Measurements from ENCODE around the gene CENPO.
A peak's percentile ranks its signal among the peaks of the same experiment; 100 is the strongest.

CENPO gene

DNA sequence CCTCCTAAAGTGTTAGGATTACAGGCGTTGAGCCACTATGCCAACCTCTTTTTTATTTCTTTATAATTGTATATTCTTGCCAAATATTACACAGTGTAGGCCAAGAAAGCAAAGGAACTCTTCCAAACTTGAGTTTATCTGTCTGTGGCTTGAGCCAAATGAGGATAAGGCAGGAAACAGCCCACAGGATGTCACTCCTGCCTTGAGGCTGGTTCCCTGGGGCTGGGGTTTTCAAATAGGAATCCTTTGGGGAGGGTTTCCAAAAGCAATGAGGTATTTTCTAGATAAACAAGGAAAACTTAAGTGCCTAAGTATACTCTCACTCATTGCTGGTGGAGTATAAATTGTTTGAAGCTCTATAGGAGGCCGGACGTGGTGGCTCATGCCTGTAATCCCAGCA lies 70.4 kb downstream of the CENPO start:
- no peak for TF ChIP-seq EP300 (IDR thresholded peaks at IDR 0.05; ENCODE audit: borderline replicate concordance)

DNA sequence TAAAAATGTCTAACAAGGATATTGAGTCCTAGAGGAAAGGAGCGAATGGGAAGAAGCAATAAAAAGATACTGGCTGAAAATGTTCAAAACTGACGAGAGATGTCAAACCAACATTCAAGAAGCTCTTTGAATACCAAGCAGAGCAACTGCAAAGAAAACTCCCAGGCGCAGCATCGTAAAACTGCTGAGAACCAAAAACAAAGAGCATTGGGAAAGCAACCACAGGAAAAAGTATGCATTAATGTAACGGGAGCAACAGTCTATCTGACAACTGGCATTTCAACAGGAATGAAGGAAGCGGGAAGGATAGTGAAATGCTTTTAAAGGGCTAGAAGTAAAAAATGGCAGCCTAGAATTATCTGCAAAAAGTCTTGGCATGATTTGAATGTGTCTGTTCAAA lies 73.7 kb downstream of the CENPO start:
- TF ChIP-seq, protein P1, sequence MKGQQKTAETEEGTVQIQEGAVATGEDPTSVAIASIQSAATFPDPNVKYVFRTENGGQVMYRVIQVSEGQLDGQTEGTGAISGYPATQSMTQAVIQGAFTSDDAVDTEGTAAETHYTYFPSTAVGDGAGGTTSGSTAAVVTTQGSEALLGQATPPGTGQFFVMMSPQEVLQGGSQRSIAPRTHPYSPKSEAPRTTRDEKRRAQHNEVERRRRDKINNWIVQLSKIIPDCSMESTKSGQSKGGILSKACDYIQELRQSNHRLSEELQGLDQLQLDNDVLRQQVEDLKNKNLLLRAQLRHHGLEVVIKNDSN (IDR thresholded peaks at IDR 0.05) = no peak
- TF ChIP-seq NFIC (IDR thresholded peaks at IDR 0.05) (no peak), TAF1 (IDR thresholded peaks at IDR 0.05; ENCODE audit: low read depth) (no peak), EP300 (IDR thresholded peaks at IDR 0.05; ENCODE audit: borderline replicate concordance) (no peak), ZBTB7A (IDR thresholded peaks at IDR 0.05; ENCODE audit: low read depth) (no peak), TEAD4 (IDR thresholded peaks at IDR 0.05) (no peak)
- TF ChIP-seq, protein P2, sequence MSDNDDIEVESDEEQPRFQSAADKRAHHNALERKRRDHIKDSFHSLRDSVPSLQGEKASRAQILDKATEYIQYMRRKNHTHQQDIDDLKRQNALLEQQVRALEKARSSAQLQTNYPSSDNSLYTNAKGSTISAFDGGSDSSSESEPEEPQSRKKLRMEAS (IDR thresholded peaks at IDR 0.05) = no peak

DNA sequence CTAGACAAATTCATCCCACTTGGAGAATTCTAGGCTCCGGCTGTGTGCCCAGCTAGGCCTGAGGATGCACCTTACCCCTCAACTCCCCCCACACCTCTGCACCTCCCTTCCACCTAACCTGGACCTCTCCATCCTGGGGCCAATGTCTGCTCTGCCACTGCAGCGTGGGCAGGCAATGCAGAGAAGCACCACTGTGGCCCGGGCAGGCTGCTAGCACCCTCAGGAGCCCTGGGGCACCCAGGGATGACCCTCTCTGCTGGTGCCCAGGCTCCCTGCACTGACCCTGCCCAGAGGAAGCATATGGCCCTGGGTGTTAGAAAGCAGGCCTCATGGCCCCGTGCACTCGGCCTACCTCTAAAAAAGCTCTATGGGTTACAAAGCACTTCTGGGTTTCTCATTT lies 77.2 kb downstream of the CENPO start:
- no peak for TF ChIP-seq CREB1 (IDR thresholded peaks at IDR 0.05; ENCODE audit: low read depth)
- TF ChIP-seq CEBPB (IDR thresholded peaks at IDR 0.05) = no peak
- TF ChIP-seq EGR1 (IDR thresholded peaks at IDR 0.05) = no peak
- TF ChIP-seq, protein P3, sequence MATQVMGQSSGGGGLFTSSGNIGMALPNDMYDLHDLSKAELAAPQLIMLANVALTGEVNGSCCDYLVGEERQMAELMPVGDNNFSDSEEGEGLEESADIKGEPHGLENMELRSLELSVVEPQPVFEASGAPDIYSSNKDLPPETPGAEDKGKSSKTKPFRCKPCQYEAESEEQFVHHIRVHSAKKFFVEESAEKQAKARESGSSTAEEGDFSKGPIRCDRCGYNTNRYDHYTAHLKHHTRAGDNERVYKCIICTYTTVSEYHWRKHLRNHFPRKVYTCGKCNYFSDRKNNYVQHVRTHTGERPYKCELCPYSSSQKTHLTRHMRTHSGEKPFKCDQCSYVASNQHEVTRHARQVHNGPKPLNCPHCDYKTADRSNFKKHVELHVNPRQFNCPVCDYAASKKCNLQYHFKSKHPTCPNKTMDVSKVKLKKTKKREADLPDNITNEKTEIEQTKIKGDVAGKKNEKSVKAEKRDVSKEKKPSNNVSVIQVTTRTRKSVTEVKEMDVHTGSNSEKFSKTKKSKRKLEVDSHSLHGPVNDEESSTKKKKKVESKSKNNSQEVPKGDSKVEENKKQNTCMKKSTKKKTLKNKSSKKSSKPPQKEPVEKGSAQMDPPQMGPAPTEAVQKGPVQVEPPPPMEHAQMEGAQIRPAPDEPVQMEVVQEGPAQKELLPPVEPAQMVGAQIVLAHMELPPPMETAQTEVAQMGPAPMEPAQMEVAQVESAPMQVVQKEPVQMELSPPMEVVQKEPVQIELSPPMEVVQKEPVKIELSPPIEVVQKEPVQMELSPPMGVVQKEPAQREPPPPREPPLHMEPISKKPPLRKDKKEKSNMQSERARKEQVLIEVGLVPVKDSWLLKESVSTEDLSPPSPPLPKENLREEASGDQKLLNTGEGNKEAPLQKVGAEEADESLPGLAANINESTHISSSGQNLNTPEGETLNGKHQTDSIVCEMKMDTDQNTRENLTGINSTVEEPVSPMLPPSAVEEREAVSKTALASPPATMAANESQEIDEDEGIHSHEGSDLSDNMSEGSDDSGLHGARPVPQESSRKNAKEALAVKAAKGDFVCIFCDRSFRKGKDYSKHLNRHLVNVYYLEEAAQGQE (IDR thresholded peaks at IDR 0.05; ENCODE audit: low read depth) = no peak
- no peak for TF ChIP-seq NFIC (IDR thresholded peaks at IDR 0.05)
- TF ChIP-seq TAF1 (IDR thresholded peaks at IDR 0.05; ENCODE audit: low read depth) = no peak
- TF ChIP-seq, protein P2 (IDR thresholded peaks at IDR 0.05) = no peak
- no peak for TF ChIP-seq RAD21 (IDR thresholded peaks at IDR 0.05; ENCODE audit: low read depth)
- TF ChIP-seq, protein P1 (IDR thresholded peaks at IDR 0.05) = no peak
- TF ChIP-seq ZBTB7A (IDR thresholded peaks at IDR 0.05; ENCODE audit: low read depth) = no peak
- no peak for TF ChIP-seq YY1 (IDR thresholded peaks at IDR 0.05; ENCODE audit: low read depth)

DNA sequence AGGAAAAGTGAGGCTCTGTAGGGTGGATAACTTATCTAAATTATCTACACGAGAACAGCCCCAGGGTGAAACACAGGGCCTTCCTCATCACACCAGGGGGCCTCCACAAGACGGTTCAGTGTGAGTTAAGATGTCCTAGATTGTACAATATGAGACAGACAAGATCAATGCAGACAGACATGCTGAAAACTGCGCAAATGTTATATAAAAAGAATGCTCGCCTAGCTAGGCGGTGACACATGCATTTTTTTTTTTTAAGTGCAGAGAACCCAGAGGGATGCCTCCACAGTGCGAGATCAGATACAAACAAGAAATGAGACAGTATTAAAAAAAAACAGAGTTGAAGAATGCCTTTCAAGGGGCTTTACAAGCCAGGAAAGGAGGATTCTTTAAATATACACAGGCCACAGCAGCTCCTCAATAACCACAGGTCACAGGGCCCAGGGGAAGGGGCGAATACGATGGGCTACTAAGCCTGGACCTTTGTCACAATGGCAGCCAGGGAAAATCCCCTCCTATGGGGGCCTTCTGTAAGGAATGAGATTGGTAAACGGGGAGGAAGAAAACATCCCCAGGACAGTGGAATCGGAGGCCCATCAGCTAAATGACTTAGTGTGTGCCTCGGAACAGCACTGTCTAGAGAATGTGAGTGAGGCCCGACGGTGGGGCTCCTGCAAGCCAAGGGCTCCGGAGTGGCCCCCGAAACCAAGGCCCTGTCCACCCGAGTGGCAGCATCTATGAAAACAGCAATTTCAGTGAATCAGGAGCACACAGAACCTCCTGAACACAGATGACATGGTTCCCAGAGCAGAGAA lies 77.9 kb downstream of the CENPO start:
- TF ChIP-seq TAF1 (IDR thresholded peaks at IDR 0.05; ENCODE audit: low read depth) = no peak
- TF ChIP-seq, protein P3 (IDR thresholded peaks at IDR 0.05; ENCODE audit: low read depth) = no peak
- no peak for TF ChIP-seq EGR1 (IDR thresholded peaks at IDR 0.05)
- no peak for TF ChIP-seq EP300 (IDR thresholded peaks at IDR 0.05; ENCODE audit: borderline replicate concordance)
- no peak for TF ChIP-seq ZBTB7A (IDR thresholded peaks at IDR 0.05; ENCODE audit: low read depth)
- no peak for TF ChIP-seq RAD21 (IDR thresholded peaks at IDR 0.05; ENCODE audit: low read depth)
- TF ChIP-seq YY1 (IDR thresholded peaks at IDR 0.05; ENCODE audit: low read depth) = no peak
- TF ChIP-seq TCF12 (IDR thresholded peaks at IDR 0.05; ENCODE audit: low read depth) = no peak

DNA sequence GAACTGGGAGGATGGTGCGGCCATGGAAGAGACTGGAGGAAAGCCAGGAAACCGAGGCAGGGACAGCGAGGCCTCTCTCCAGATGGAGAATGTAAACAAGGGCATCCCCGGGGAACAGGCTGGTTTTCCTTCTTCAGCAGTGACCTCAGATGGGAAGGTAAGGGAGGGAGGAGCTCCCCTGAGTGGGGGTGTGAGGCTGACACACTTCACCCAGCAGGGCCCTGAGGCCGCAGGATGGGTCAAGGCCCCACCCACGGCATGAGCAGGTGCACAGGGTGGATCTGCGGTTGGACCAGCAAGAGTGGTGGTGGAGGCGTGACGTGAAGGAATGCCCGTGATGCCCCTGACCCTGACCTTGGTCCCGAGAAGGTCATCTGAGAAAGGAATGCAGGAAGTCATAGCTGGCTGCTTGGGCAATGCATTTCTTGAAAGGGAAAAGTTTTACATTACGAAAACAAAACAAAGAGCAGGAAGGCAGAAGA lies 78.7 kb downstream of the CENPO start:
- TF ChIP-seq, protein P2 (IDR thresholded peaks at IDR 0.05) = no peak
- TF ChIP-seq TAF1 (IDR thresholded peaks at IDR 0.05; ENCODE audit: low read depth) (no peak), CREB1 (IDR thresholded peaks at IDR 0.05; ENCODE audit: low read depth) (no peak), TCF12 (IDR thresholded peaks at IDR 0.05; ENCODE audit: low read depth) (no peak), EP300 (IDR thresholded peaks at IDR 0.05; ENCODE audit: borderline replicate concordance) (no peak), TEAD4 (IDR thresholded peaks at IDR 0.05) (0 out of 2 replicates have a peak, but pooled peaks have one; percentile 33), YY1 (IDR thresholded peaks at IDR 0.05; ENCODE audit: low read depth) (no peak)

Data from Ishikawa (cell line).